Immature natural killer cell (primary cell): ENCODE data around the gene CD86. TPM values are rescaled to one million over a fixed set of nuclear protein-coding genes. Genes with fewer than 3 reads are reported as not detected.
"Not testable (repeated sequence)": the region's sequence is repeated elsewhere in the genome, so short reads cannot be mapped to it uniquely, and the experiment has no call there.

ENCODE experiments used
- DNase-seq, 3 donors: peaks; one replicate each; pipeline ENCODE4 v3.0.0; 2022; ENCODE audit warnings: mixed read lengths in 1 of 3
- H3K27ac Mint-ChIP-seq, 6 donors: one replicate each; pipeline ENCODE4 v1.8.0; 2020; ENCODE audit warnings: mixed read lengths in 6 of 6, mild to moderate bottlenecking in 5 of 6, inconsistent platforms in 4 of 6, moderate library complexity in 3 of 6
- H3K27me3 Mint-ChIP-seq, 3 donors: one replicate each; pipeline ENCODE4 v1.8.0; 2020 to 2021; ENCODE audit warnings: low read depth in 3 of 3, mild to moderate bottlenecking in 3 of 3, mixed read lengths in 3 of 3, moderate library complexity in 3 of 3, inconsistent platforms in 1 of 3
- H3K36me3 Mint-ChIP-seq, 3 donors: one replicate each; pipeline ENCODE4 v1.8.0; 2020; ENCODE audit warnings: mixed read lengths in 3 of 3, inconsistent platforms in 2 of 3, mild to moderate bottlenecking in 2 of 3
- H3K4me1 Mint-ChIP-seq, 2 donors: one replicate each; pipeline ENCODE4 v1.8.0; 2020; ENCODE audit warnings: inconsistent platforms in 2 of 2, mild to moderate bottlenecking in 2 of 2, mixed read lengths in 2 of 2, moderate library complexity in 1 of 2
- H3K4me3 Mint-ChIP-seq, 5 donors: one replicate each; pipeline ENCODE4 v1.8.0; 2020; ENCODE audit warnings: mild to moderate bottlenecking in 5 of 5, mixed read lengths in 5 of 5, inconsistent platforms in 3 of 5, moderate library complexity in 3 of 5
- H3K9me3 Mint-ChIP-seq, 6 donors: one replicate each; pipeline ENCODE4 v1.8.0; 2020; ENCODE audit warnings: mild to moderate bottlenecking in 6 of 6, mixed read lengths in 6 of 6, inconsistent platforms in 4 of 6, moderate library complexity in 3 of 6
- polyA plus RNA-seq, 3 donors: library from polyadenylated mRNA; unstranded; fragments of 300-500 nt; fragmentation: Illumina TruSeq; gene quantifications; one replicate each; pipeline ENCODE4 v1.2.3, GENCODE V29; 2021

CD86 gene
- polyA plus RNA-seq, 3 donors from 2014 or later: 1.1 to 7.4 (median 6.2) TPM

- no peak overlapping the region for H3K4me3 Mint-ChIP-seq
- no peaks in the 10 kb centered on the region for H3K36me3 Mint-ChIP-seq
- no peak overlapping the region for H3K27ac Mint-ChIP-seq
- DNase-seq: no peak
- peaks cover 0 to 4% (median 3%) of the 10 kb centered on the region in 3 donors for H3K27me3 Mint-ChIP-seq
- H3K9me3 Mint-ChIP-seq: peaks cover 0 to 3% (median 0%) of the 10 kb centered on the region in 6 donors
- H3K4me1 Mint-ChIP-seq: peaks cover 2 to 10% of the 10 kb centered on the region in 2 donors
Observed at GRCh38 chr3:122103821-122104514, 48.8 kb downstream of the CD86 start.

GRCh38 chr3:122104515-122105194 is 49.5 kb downstream of the CD86 start:
- no peak overlapping the region for H3K27ac Mint-ChIP-seq
- no peak overlapping the region for H3K4me3 Mint-ChIP-seq
- H3K9me3 Mint-ChIP-seq: peaks cover 0 to 3% (median 0%) of the 10 kb centered on the region in 6 donors
- DNase-seq: no peak
- H3K36me3 Mint-ChIP-seq: no peaks in the 10 kb centered on the region
- H3K27me3 Mint-ChIP-seq: peaks cover 0 to 4% (median 3%) of the 10 kb centered on the region in 3 donors
- H3K4me1 Mint-ChIP-seq: peaks cover 2 to 10% of the 10 kb centered on the region in 2 donors

DNA sequence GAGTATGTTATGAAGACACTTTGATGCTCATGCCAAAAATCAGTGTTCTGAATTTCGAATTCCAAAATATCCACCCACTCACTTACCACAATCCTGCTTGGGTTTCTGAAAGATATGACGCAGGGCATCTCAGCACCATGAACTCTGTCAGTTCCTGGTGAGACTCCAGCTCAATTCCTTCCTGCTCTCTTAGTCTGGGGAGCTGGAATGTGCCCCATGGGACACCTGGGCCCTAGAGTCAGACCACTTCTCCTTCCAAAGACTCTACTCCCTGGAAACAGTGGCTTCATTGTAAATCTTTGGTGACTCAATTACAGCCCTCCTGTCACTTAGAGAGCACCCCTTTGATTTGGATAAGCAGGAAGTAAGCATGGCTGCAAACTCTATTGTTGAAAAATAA is 50.5 kb downstream of the CD86 start:
- H3K9me3 Mint-ChIP-seq: peaks cover 0 to 3% (median 0%) of the 10 kb centered on the region in 6 donors
- H3K4me1 Mint-ChIP-seq: peaks cover 2 to 10% of the 10 kb centered on the region in 2 donors
- H3K4me3 Mint-ChIP-seq: no peak overlapping the region
- H3K27me3 Mint-ChIP-seq: peaks cover 1 to 4% (median 3%) of the 10 kb centered on the region in 3 donors
- no peak overlapping the region for H3K27ac Mint-ChIP-seq
- DNase-seq: no peak
- no peaks in the 10 kb centered on the region for H3K36me3 Mint-ChIP-seq

DNA sequence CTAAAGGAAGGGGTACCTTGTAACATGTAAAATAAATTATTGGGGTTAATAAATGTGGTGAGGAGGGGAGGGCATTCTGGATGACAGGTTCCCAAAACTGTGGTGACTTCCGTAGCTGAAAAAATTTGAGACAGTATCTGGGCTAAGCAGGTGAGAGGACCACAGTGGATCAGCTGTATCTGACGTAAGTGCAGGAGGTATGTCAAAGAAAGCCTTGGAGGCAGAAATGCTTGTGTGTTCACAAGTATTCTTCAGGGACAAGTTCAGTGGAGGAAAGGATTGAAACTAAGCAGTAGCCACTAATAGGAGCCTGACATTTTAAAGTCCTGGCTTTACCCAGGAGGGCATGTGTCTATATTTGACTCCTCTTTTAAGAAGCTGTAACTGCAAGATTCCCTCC is 52.0 kb downstream of the CD86 start:
- H3K4me3 Mint-ChIP-seq: no peak overlapping the region
- H3K9me3 Mint-ChIP-seq: peaks cover 0 to 3% (median 0%) of the 10 kb centered on the region in 6 donors
- H3K27me3 Mint-ChIP-seq: peaks cover 0 to 4% (median 3%) of the 10 kb centered on the region in 3 donors
- no peak for DNase-seq
- peaks cover 0 to 5% of the 10 kb centered on the region in 2 donors for H3K4me1 Mint-ChIP-seq
- no peak overlapping the region for H3K27ac Mint-ChIP-seq
- H3K36me3 Mint-ChIP-seq: no peaks in the 10 kb centered on the region

DNA sequence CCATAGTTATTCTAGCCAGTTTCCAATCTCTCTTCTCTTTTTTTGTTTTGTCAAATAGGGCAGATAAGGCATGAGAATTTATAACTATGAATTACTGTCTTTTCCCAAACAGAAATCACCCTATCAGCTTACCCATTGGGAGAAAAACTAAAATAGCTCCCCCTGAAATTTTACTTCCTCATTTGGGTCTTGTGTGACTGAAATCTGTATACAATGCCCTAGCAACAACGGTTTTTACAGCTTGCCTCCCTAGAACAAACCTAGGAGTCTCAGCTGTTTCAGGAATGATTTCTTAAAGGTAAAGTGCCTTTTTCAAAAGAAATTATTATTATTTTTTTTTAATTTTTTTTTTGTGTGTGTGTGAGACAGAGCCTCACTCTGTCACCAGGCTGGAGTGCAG is 56.8 kb downstream of the CD86 start:
- H3K9me3 Mint-ChIP-seq: peaks cover 0 to 4% (median 0%) of the 10 kb centered on the region in 6 donors
- H3K27me3 Mint-ChIP-seq: peaks cover 2 to 7% (median 3%) of the 10 kb centered on the region in 3 donors
- no peak for DNase-seq
- no peaks in the 10 kb centered on the region for H3K36me3 Mint-ChIP-seq
- no peaks in the 10 kb centered on the region for H3K4me1 Mint-ChIP-seq
- no peak overlapping the region for H3K4me3 Mint-ChIP-seq
- H3K27ac Mint-ChIP-seq: no peak overlapping the region

DNA sequence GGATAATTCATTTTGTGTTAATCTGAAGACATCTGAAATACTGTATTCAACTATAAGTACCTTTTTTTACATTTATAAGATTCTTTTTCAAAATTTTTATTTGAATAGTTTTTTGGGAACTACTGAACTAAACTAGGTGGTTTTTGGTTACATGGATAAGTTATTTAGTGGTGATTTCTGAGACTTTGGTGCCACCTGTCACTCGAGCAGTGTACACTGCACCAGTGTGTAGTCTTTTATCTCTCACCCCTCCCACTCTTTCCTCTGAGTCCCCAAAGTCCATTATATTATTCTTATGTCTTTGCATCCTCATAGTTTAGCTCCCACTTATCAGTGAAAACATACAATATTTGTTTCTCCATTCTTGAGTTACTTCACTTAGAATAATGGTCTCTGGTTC is 57.6 kb downstream of the CD86 start:
- no peak overlapping the region for H3K4me3 Mint-ChIP-seq
- no peaks in the 10 kb centered on the region for H3K4me1 Mint-ChIP-seq
- H3K27me3 Mint-ChIP-seq: peaks cover 2 to 7% (median 4%) of the 10 kb centered on the region in 3 donors
- DNase-seq: no peak
- no peaks in the 10 kb centered on the region for H3K36me3 Mint-ChIP-seq
- no peak overlapping the region for H3K27ac Mint-ChIP-seq
- peaks cover 0 to 2% (median 0%) of the 10 kb centered on the region in 6 donors for H3K9me3 Mint-ChIP-seq

- Mint-ChIP-seq H3K4me1 (no peaks in the 10 kb centered on the region), H3K36me3 (no peaks in the 10 kb centered on the region), H3K27ac (no peak overlapping the region), H3K9me3 (peaks cover 0 to 7% (median under 1%) of the 10 kb centered on the region in 6 donors), H3K27me3 (peaks cover 0 to 5% (median 0%) of the 10 kb centered on the region in 3 donors), H3K4me3 (no peak overlapping the region)
- no peak for DNase-seq
Observed at GRCh38 chr3:122123850-122124249, 68.7 kb downstream of the CD86 start.

GRCh38 chr3:122132949-122133540 is 77.9 kb downstream of the CD86 start:
- Mint-ChIP-seq H3K4me1 (no peaks in the 10 kb centered on the region), H3K9me3 (peaks cover 0 to 3% (median 0%) of the 10 kb centered on the region in 6 donors), H3K36me3 (no peaks in the 10 kb centered on the region), H3K27me3 (peaks cover 0 to 12% (median 0%) of the 10 kb centered on the region in 3 donors), H3K27ac (no peak overlapping the region), H3K4me3 (no peak overlapping the region)
- no peak for DNase-seq

GRCh38 chr3:122146466-122146865 is 91.3 kb downstream of the CD86 start:
- H3K36me3 Mint-ChIP-seq: no peaks in the 10 kb centered on the region
- H3K9me3 Mint-ChIP-seq: peaks cover 0 to 3% (median 0%) of the 10 kb centered on the region in 6 donors
- DNase-seq: no peak
- no peak overlapping the region for H3K27ac Mint-ChIP-seq
- no peaks in the 10 kb centered on the region for H3K4me1 Mint-ChIP-seq
- H3K27me3 Mint-ChIP-seq: peaks cover 0 to 8% (median 0%) of the 10 kb centered on the region in 3 donors
- H3K4me3 Mint-ChIP-seq: no peak overlapping the region

GRCh38 chr3:122148941-122149627 is 93.9 kb downstream of the CD86 start:
- Mint-ChIP-seq H3K4me3 (no peak overlapping the region), H3K4me1 (no peaks in the 10 kb centered on the region), H3K9me3 (peaks cover 0 to 10% (median 2%) of the 10 kb centered on the region in 6 donors), H3K27me3 (peaks cover 0 to 2% (median 0%) of the 10 kb centered on the region in 3 donors), H3K27ac (no peak overlapping the region), H3K36me3 (no peaks in the 10 kb centered on the region)
- DNase-seq: no peak

- Mint-ChIP-seq H3K9me3 (peaks cover 11 to 28% (median 19%) of the 10 kb centered on the region in 6 donors), H3K36me3 (peaks cover 0 to 4% (median 0%) of the 10 kb centered on the region in 3 donors), H3K27me3 (peaks cover 0 to 2% (median 0%) of the 10 kb centered on the region in 3 donors), H3K4me3 (no peak overlapping the region), H3K27ac (no peak overlapping the region), H3K4me1 (no peaks in the 10 kb centered on the region)
- DNase-seq: no peak
Observed at GRCh38 chr3:122151480-122151879, 96.3 kb downstream of the CD86 start.

GRCh38 chr3:122164983-122165382 is 109.8 kb downstream of the CD86 start:
- H3K27me3 Mint-ChIP-seq, H3K4me3 Mint-ChIP-seq, H3K4me1 Mint-ChIP-seq, H3K27ac Mint-ChIP-seq, DNase-seq, H3K36me3 Mint-ChIP-seq: not testable (repeated sequence)
- H3K9me3 Mint-ChIP-seq: peaks cover 0 to 21% (median 3%) of the 10 kb centered on the region in 6 donors

- no peak overlapping the region for H3K27ac Mint-ChIP-seq
- H3K36me3 Mint-ChIP-seq: no peaks in the 10 kb centered on the region
- no peaks in the 10 kb centered on the region for H3K4me1 Mint-ChIP-seq
Observed at GRCh38 chr3:122167630-122168029, 112.5 kb downstream of the CD86 start.

More at GRCh38 chr3:122167630-122168029, 112.5 kb downstream of the CD86 start:
- DNase-seq: no peak
- Mint-ChIP-seq H3K9me3 (peaks cover 0 to 13% (median 3%) of the 10 kb centered on the region in 6 donors), H3K4me3 (no peak overlapping the region), H3K27me3 (peaks cover 2 to 5% (median 2%) of the 10 kb centered on the region in 3 donors)
